MCF 10A (cell line): ENCODE data around the gene SLC25A26. TPM values are rescaled to one million over a fixed set of nuclear protein-coding genes. Genes with fewer than 3 reads are reported as not detected.

Experiments
- BruUV-seq: library from RNA; stranded (reverse); fragments of 400-500 nt; replicated peaks from 2 replicates; lab custom pipeline; 2021; lab: Mats Ljungman, UMichigan
- CTCF ChIA-PET: fragments of 300-600 bp; sonication (Branson Sonifier 250); formaldehyde crosslinking; extraction: SDS; loops from one replicate; lab custom pipeline; 2021; ENCODE audit warnings: antibody characterized with exemption, inconsistent platforms; lab: Yijun Ruan, JAX
- POLR2A ChIA-PET: fragments of 300-600, 350-650 bp; sonication (Branson Sonifier 250); formaldehyde crosslinking; extraction: SDS; loops from one replicate; lab custom pipeline; 2020; ENCODE audit warnings: antibody characterized with exemption, inconsistent platforms; lab: Yijun Ruan, JAX
- DNase-seq: peaks from one replicate; pipeline ENCODE4 v3.0.0-alpha.2; 2018; ENCODE audit not compliant: unreplicated experiment
- H3K27ac Mint-ChIP-seq: one replicate; pipeline ENCODE4 v1.8.0; 2022; ENCODE audit warnings: mild to moderate bottlenecking, low read depth, mixed read lengths; ENCODE audit not compliant: unreplicated experiment
- H3K27me3 Mint-ChIP-seq: one replicate; pipeline ENCODE4 v1.8.0; 2022; ENCODE audit warnings: mixed read lengths; ENCODE audit not compliant: insufficient read depth, unreplicated experiment
- H3K36me3 Mint-ChIP-seq: one replicate; pipeline ENCODE4 v1.8.0; 2022; ENCODE audit warnings: mild to moderate bottlenecking, moderate library complexity, mixed read lengths; ENCODE audit not compliant: insufficient read depth, unreplicated experiment
- H3K4me1 Mint-ChIP-seq: one replicate; pipeline ENCODE4 v1.8.0; 2022; ENCODE audit warnings: mixed read lengths; ENCODE audit not compliant: insufficient read depth, unreplicated experiment
- H3K4me3 Mint-ChIP-seq: one replicate; pipeline ENCODE4 v1.8.0; 2022; ENCODE audit warnings: mild to moderate bottlenecking, moderate library complexity, mixed read lengths; ENCODE audit not compliant: unreplicated experiment
- H3K9me3 Mint-ChIP-seq: one replicate; pipeline ENCODE4 v1.8.0; 2022; ENCODE audit warnings: mixed read lengths; ENCODE audit not compliant: unreplicated experiment
- intact Hi-C: fragments of 100-400 bp; cut with micrococcal nuclease; formaldehyde crosslinking; loops from 2 replicates; pipeline ENCODE4 v1.14.1; 2022
- total RNA-seq: library from RNA; stranded (reverse); gene quantifications from 2 replicates; pipeline ENCODE4 v1.2.3, GENCODE V29; 2022
- TF ChIP-seq, protein P1 (sequence below): fragments of 200-600 bp; IDR thresholded peaks from one replicate; pipeline ENCODE4 v1.8.0; 2022; ENCODE audit warnings: antibody characterized with exemption, mild to moderate bottlenecking; ENCODE audit not compliant: unreplicated experiment

The SLC25A26 gene
- total RNA-seq, 1 experiment from 2014 or later: 24.8 TPM

DNA sequence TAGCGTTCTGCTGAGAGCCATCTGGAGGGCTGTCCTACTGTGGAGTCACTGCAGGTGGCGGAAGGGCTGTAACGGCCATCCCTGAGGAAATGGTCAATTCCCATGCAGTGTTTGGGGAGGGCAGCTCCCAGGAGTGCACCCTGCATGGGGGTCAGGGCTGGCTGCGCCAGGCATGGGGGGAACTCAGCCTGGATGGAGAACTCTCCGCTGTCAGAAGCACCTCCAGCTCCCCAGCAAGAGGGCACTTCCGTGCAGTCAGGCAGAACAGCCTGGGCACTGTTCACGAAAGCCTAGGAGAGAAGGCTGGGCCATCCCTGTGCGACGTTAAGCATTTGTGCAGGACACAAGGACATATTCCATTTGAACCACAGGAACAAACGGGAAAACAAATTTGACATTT is 174.8 kb downstream of the SLC25A26 start:
- Mint-ChIP-seq H3K36me3 (peaks cover 33% of the 10 kb centered on the region), H3K27ac (no peak overlapping the region), H3K27me3 (no peaks in the 10 kb centered on the region), H3K4me3 (no peak overlapping the region), H3K4me1 (peaks cover 6% of the 10 kb centered on the region), H3K9me3 (no peaks in the 10 kb centered on the region)
- intact Hi-C loops: no loop called here
- BruUV-seq: no TSS peak
- ChIA-PET POLR2A (no interaction called here), CTCF (no interaction called here)
- DNase-seq: no peak
- TF ChIP-seq, protein P1, sequence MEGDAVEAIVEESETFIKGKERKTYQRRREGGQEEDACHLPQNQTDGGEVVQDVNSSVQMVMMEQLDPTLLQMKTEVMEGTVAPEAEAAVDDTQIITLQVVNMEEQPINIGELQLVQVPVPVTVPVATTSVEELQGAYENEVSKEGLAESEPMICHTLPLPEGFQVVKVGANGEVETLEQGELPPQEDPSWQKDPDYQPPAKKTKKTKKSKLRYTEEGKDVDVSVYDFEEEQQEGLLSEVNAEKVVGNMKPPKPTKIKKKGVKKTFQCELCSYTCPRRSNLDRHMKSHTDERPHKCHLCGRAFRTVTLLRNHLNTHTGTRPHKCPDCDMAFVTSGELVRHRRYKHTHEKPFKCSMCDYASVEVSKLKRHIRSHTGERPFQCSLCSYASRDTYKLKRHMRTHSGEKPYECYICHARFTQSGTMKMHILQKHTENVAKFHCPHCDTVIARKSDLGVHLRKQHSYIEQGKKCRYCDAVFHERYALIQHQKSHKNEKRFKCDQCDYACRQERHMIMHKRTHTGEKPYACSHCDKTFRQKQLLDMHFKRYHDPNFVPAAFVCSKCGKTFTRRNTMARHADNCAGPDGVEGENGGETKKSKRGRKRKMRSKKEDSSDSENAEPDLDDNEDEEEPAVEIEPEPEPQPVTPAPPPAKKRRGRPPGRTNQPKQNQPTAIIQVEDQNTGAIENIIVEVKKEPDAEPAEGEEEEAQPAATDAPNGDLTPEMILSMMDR: no peak

DNA sequence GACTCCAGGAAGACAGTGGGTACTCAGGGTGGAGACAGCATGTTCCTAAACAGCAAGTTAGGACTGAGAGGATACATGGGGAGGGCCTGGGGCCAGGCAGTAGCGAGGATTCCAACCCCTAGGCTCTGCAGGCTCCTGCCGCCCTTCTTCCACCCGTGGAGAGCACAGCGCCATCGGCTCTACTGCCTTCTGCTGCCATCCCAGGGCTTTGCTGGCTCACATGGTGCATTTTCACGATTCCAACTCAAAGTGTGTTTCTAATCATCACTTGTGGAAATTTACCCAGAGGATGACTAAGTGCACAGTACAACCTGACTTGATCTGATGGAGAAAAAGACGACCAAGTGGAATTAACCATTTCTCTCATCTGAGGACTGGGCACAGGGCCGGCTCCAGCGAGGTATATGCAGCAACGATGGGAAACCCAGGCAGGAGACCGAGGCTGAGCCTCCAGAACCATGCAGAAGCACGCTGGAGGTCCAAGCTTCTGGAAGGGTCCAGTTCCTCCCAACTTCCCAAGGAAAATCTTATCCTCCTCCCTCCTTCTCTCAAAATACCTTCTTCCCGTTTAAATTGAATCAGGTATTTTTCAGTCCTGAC is 175.5 kb downstream of the SLC25A26 start:
- Mint-ChIP-seq H3K27ac (no peak overlapping the region), H3K4me3 (no peak overlapping the region), H3K4me1 (peaks cover 6% of the 10 kb centered on the region), H3K27me3 (no peaks in the 10 kb centered on the region), H3K9me3 (no peaks in the 10 kb centered on the region), H3K36me3 (peaks cover 36% of the 10 kb centered on the region)
- no peak for DNase-seq
- ChIA-PET POLR2A (interaction anchor here (1.2 kb wide), 1 partner anchor 11 kb away, joined by 3 read pairs; no protein-coding TSS in a partner anchor), CTCF (interaction anchor here (0.9 to 1.0 kb wide), 2 partner anchors 123 to 142 kb away, joined by 3 to 4 read pairs; no protein-coding TSS in a partner anchor)
- TF ChIP-seq, protein P1: no peak
- intact Hi-C loops: no loop called here
- BruUV-seq: no TSS peak

DNA sequence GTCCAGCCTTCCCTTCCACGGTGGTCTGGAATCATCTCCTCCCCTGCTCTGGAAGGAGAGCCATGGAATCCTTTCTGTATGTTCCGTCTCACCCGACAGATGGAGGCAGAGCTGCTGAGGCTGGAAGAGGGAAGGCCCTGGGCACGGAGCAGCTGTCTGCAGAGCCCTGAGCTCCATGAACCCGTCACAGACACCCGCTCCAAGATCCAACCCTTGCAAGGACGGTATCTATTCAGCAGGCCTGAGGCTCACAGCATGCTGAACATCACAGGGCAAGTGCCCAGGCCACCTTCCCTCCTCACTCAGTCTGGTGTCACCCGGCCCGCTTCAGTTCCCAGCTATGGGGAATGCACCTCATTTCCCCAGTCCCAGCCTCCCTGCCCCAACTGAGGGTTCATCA is 176.1 kb downstream of the SLC25A26 start:
- CTCF ChIA-PET: interaction anchor here (0.6 to 3.6 kb wide), 6 partner anchors 11 to 1116 kb away, joined by 3 to 37 read pairs (median 4); no protein-coding TSS in a partner anchor
- Mint-ChIP-seq H3K27ac (no peak overlapping the region), H3K4me1 (peaks cover 6% of the 10 kb centered on the region), H3K36me3 (peaks cover 40% of the 10 kb centered on the region), H3K27me3 (no peaks in the 10 kb centered on the region), H3K9me3 (no peaks in the 10 kb centered on the region), H3K4me3 (no peak overlapping the region)
- no peak for DNase-seq
- BruUV-seq: no TSS peak
- TF ChIP-seq, protein P1: no peak
- intact Hi-C loops: no loop called here
- POLR2A ChIA-PET: interaction anchor here (1.2 kb wide), 1 partner anchor 11 kb away, joined by 3 read pairs; no protein-coding TSS in a partner anchor

DNA sequence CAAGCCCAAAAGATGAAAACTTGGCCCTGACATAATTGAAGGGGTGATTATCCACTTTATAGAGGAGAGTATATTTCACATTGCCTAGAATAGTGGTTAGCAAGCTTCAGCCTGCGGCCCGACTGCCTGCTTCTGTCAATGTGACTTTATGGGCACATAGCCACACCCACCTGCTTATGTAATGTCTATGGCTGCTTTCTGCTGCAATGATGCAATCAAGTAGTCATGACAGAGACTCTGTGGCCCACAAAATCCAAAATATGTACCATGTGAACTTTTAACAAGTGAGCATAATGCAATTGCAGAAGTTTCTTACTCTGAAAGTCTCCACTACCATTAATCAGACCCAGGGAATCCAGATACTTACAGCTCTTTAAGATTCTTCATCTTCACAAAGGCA is 176.9 kb downstream of the SLC25A26 start:
- Mint-ChIP-seq H3K27ac (no peak overlapping the region), H3K36me3 (peaks cover 41% of the 10 kb centered on the region), H3K4me3 (no peak overlapping the region), H3K27me3 (no peaks in the 10 kb centered on the region), H3K9me3 (no peaks in the 10 kb centered on the region), H3K4me1 (peaks cover 6% of the 10 kb centered on the region)
- TF ChIP-seq, protein P1: no peak
- intact Hi-C loops: no loop called here
- ChIA-PET CTCF (interaction anchor here (0.7 to 3.6 kb wide), 5 partner anchors 10 to 425 kb away, joined by 3 to 37 read pairs (median 5); no protein-coding TSS in a partner anchor), POLR2A (no interaction called here)
- peak; percentile 29 for DNase-seq
- BruUV-seq: no TSS peak
